ENCODE results near the gene FADS3.

- TF ChIP-seq POLR2A (IDR thresholded peaks at IDR 0.05; ENCODE audit: low read depth, low read length) (no peak), CTCF (conservative IDR thresholded peaks at IDR 0.05; ENCODE audit: low read depth, low read length) (no peak), MAZ (IDR thresholded peaks at IDR 0.05; ENCODE audit: borderline replicate concordance, low read depth, low read length) (no peak), BHLHE40 (IDR thresholded peaks at IDR 0.05; ENCODE audit: low read depth, low read length) (no peak), CHD1 (IDR thresholded peaks at IDR 0.05; ENCODE audit: low read depth, low read length) (no peak), RFX5 (IDR thresholded peaks at IDR 0.05; ENCODE audit: low read depth, low read length) (no peak)
Measured at GRCh38 chr11:61921446-61921845, 30.1 kb upstream of the FADS3 start.
